Osteoblast (primary cell): ENCODE results near the gene ILK. TPM values are rescaled to one million over a fixed set of nuclear protein-coding genes. Genes with fewer than 3 reads are reported as not detected.

Experiments used
- DNase-seq: peaks from one replicate; pipeline ENCODE4 v3.0.0; 2011; ENCODE audit warnings: low spot score, mixed read lengths; ENCODE audit not compliant: insufficient read length; ENCODE audit errors: missing footprints
- H2AFZ ChIP-seq: 2 replicates; pipeline ENCODE4 v1.6.0; 2011; ENCODE audit warnings: mild to moderate bottlenecking, low read length
- H3K27ac ChIP-seq: 2 replicates; pipeline ENCODE4 v1.5.1; 2011; ENCODE audit warnings: mild to moderate bottlenecking, low read depth, low read length, moderate library complexity
- H3K27me3 ChIP-seq: 2 replicates; pipeline ENCODE4 v1.6.0; 2012; ENCODE audit warnings: mild to moderate bottlenecking, control low read depth, inconsistent platforms, low read length, moderate library complexity; ENCODE audit not compliant: insufficient read depth
- H3K36me3 ChIP-seq: 2 replicates; pipeline ENCODE4 v1.5.1; 2011; ENCODE audit warnings: mild to moderate bottlenecking, low read length, control low read depth, moderate library complexity; ENCODE audit not compliant: insufficient read depth
- H3K4me1 ChIP-seq: 2 replicates; pipeline ENCODE4 v1.5.1; 2011; ENCODE audit warnings: mild to moderate bottlenecking, low read length, control low read depth, moderate library complexity; ENCODE audit not compliant: insufficient read depth
- H3K4me2 ChIP-seq: 2 replicates; pipeline ENCODE4 v1.6.0; 2011; ENCODE audit warnings: mild to moderate bottlenecking, low read length; ENCODE audit not compliant: insufficient read depth
- H3K4me3 ChIP-seq: fragments of 200-600 bp; sonication (generic); 3 replicates; pipeline ENCODE4 v1.5.1; 2012; ENCODE audit warnings: mild to moderate bottlenecking, low read length, inconsistent platforms; ENCODE audit not compliant: insufficient read depth
- H3K79me2 ChIP-seq: 2 replicates; pipeline ENCODE4 v1.6.0; 2012; ENCODE audit warnings: mild to moderate bottlenecking, low read length, control low read depth, inconsistent platforms; ENCODE audit not compliant: insufficient read depth
- H3K9me3 ChIP-seq: 2 replicates; pipeline ENCODE4 v1.5.1; 2011; ENCODE audit warnings: low read depth, low read length, control low read depth
- H4K20me1 ChIP-seq: 2 replicates; pipeline ENCODE4 v1.6.0; 2012; ENCODE audit warnings: mild to moderate bottlenecking, low read length, control low read depth; ENCODE audit not compliant: insufficient read depth
- CTCF ChIP-seq: IDR thresholded peaks from 2 replicates; pipeline ENCODE4 v1.5.1; 2011; ENCODE audit warnings: mild to moderate bottlenecking, low read depth, low read length, moderate library complexity; ENCODE audit errors: extremely low read depth
- total RNA-seq: library from RNA; depleted of rRNA; stranded (reverse); fragments of >200 nt; gene quantifications from 2 replicates; pipeline ENCODE4 v1.2.3, GENCODE V29; 2012

The ILK gene
- total RNA-seq, 1 donor: 176 TPM

DNA sequence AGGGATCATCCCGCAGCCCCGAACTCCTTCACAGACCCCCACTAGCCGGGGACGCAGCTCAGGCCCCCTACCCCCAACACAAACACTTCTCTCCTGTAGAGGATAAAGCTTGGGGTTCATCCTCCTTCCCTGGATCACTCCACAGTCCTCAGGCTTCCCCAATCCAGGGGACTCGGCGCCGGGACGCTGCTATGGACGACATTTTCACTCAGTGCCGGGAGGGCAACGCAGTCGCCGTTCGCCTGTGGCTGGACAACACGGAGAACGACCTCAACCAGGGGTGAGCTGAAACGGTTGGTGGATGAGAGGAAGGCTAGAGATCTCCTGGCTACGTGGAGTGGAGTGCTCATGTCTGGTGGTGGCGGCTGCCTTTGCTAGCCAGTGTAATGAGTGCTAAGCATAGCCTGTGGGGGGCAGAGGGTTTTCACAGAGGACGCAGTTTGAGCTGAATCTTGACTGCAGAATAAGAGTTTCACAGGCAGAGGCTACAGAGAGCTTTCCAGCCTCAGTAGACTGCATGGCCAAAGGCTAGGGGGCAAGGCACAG lies 580 bp downstream of the ILK start:
- Histone ChIP-seq H3K4me2 (peak overlapping the region; percentile 93), H4K20me1 (peaks cover 17% of the 10 kb centered on the region), H3K27ac (peak overlapping the region; percentile 71), H3K9me3 (no peaks in the 10 kb centered on the region), H3K4me1 (peaks cover 56% of the 10 kb centered on the region), H3K36me3 (peaks cover 47% of the 10 kb centered on the region), H2AFZ (peak overlapping the region; percentile 86), H3K4me3 (peak overlapping the region; percentile 96), H3K79me2 (peaks cover 90% of the 10 kb centered on the region), H3K27me3 (no peaks in the 10 kb centered on the region)
- peak; percentile 22 for TF ChIP-seq CTCF
- DNase-seq: peak; percentile 96

- peaks cover 47% of the 10 kb centered on the region for H3K36me3 ChIP-seq
- peak overlapping the region; percentile 71 for H3K27ac ChIP-seq
- H3K4me3 ChIP-seq: peak overlapping the region; percentile 96
- peaks cover 17% of the 10 kb centered on the region for H4K20me1 ChIP-seq
- DNase-seq: no peak
- H3K9me3 ChIP-seq: no peaks in the 10 kb centered on the region
- no peak for TF ChIP-seq CTCF
- H2AFZ ChIP-seq: no peak overlapping the region
- H3K4me2 ChIP-seq: peak overlapping the region; percentile 93
- peaks cover 90% of the 10 kb centered on the region for H3K79me2 ChIP-seq
- no peaks in the 10 kb centered on the region for H3K27me3 ChIP-seq
- peaks cover 61% of the 10 kb centered on the region for H3K4me1 ChIP-seq
These were observed 1.2 kb downstream of the ILK start for GRCh38 chr11:6604790-6605189.

- H3K36me3 ChIP-seq: peaks cover 46% of the 10 kb centered on the region
- no peaks in the 10 kb centered on the region for H3K27me3 ChIP-seq
- peaks cover 68% of the 10 kb centered on the region for H3K4me1 ChIP-seq
- no peaks in the 10 kb centered on the region for H3K9me3 ChIP-seq
- no peak overlapping the region for H2AFZ ChIP-seq
- H4K20me1 ChIP-seq: peaks cover 22% of the 10 kb centered on the region
- peak; percentile 98 for DNase-seq
- no peak for TF ChIP-seq CTCF
- peak overlapping the region; percentile 79 for H3K27ac ChIP-seq
- peak overlapping the region; percentile 93 for H3K4me2 ChIP-seq
- peaks cover 90% of the 10 kb centered on the region for H3K79me2 ChIP-seq
- peak overlapping the region; percentile 96 for H3K4me3 ChIP-seq
These were observed 3.1 kb downstream of the ILK start for GRCh38 chr11:6606471-6607189.

- H3K4me2 ChIP-seq: peak overlapping the region; percentile 93
- no peak for TF ChIP-seq CTCF
- H4K20me1 ChIP-seq: peaks cover 15% of the 10 kb centered on the region
- H3K9me3 ChIP-seq: no peaks in the 10 kb centered on the region
- no peak overlapping the region for H3K4me3 ChIP-seq
- DNase-seq: no peak
- peaks cover 62% of the 10 kb centered on the region for H3K4me1 ChIP-seq
- H3K27ac ChIP-seq: peak overlapping the region; percentile 41
- peaks cover 43% of the 10 kb centered on the region for H3K36me3 ChIP-seq
- peaks cover 85% of the 10 kb centered on the region for H3K79me2 ChIP-seq
- H2AFZ ChIP-seq: no peak overlapping the region
- no peaks in the 10 kb centered on the region for H3K27me3 ChIP-seq
These were observed 3.7 kb downstream of the ILK start for GRCh38 chr11:6607190-6607795.
